Gastroesophageal sphincter (tissue), 3 donors: ENCODE measurements around the gene MMP21.
A peak's percentile ranks its signal among the peaks of the same experiment; 100 is the strongest.

Experiments
- POLR2A ChIP-seq, 2 donors: fragments of 450-650 bp; IDR thresholded peaks; one replicate each; pipeline ENCODE4 v1.6.1; 2017; ENCODE audit warnings: antibody characterized with exemption in 2 of 2, mild to moderate bottlenecking in 2 of 2, moderate library complexity in 1 of 2
- POLR2AphosphoS5 ChIP-seq: sonication (generic); formaldehyde crosslinking; IDR thresholded peaks from one replicate; pipeline ENCODE4 v1.6.1; 2017; ENCODE audit warnings: antibody characterized with exemption
- TF ChIP-seq, protein P1 (sequence below), 4 experiments: fragments of 200-600 bp in 2 of 4; fragments of 450-650 bp in 2 of 4; sonication (generic) in 1 of 4; IDR thresholded peaks; one replicate each; pipeline ENCODE4 v1.5.1; 2017 to 2019; ENCODE audit warnings: antibody characterized with exemption in 4 of 4, mild to moderate bottlenecking in 2 of 4, moderate library complexity in 2 of 4

DNA sequence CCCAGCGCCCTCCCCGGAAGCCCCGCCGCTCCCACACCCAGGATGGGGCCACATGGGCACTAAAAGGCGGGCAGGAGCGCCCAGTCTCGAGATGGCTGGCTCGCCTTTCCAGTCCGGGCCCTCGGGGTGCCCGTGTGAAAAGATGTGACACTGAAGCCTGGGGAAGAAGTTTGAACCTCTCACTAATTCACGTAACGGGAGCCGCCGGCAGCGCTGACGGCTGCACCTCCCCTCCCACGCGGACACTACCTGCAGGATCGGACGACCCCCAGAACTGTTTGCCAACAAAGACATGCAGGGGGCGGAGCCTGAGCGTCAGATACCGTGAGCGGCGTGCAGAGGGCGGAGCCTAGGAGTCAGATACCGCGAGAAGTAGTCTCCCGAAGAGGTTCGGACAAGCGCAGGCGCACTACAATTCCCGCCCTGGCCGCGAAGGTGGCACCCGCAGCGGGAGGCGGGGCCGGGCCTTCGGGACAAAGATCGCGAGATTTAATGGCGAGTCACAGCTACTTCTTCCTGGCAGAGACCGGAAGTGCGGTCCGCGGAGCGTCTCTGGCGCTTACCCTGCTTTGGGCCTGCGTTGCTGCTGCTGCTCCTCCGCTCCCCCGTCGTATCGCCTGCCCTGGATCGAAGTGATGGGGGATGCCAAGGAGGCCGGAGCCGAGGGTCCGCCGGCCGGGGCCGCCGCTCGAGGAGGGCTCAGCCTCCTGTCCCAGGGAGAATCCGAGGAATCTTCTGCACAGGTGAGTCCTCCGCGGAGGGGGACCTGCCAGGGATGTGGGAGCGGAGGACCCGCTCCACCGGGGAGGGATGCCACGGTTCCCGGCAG lies 56.2 kb downstream of the MMP21 start, which contains the start of gene EDRF1:
- TF ChIP-seq, protein P1, sequence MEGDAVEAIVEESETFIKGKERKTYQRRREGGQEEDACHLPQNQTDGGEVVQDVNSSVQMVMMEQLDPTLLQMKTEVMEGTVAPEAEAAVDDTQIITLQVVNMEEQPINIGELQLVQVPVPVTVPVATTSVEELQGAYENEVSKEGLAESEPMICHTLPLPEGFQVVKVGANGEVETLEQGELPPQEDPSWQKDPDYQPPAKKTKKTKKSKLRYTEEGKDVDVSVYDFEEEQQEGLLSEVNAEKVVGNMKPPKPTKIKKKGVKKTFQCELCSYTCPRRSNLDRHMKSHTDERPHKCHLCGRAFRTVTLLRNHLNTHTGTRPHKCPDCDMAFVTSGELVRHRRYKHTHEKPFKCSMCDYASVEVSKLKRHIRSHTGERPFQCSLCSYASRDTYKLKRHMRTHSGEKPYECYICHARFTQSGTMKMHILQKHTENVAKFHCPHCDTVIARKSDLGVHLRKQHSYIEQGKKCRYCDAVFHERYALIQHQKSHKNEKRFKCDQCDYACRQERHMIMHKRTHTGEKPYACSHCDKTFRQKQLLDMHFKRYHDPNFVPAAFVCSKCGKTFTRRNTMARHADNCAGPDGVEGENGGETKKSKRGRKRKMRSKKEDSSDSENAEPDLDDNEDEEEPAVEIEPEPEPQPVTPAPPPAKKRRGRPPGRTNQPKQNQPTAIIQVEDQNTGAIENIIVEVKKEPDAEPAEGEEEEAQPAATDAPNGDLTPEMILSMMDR (IDR thresholded peaks at IDR 0.05), result peak in 1 of 4 experiments; percentile 11
- TF ChIP-seq POLR2A (IDR thresholded peaks at IDR 0.05) (peak; percentile 72 to 80), POLR2AphosphoS5 (peak; percentile 90)
